IMR-90 (cell line): ENCODE data around the gene CD300LG. TPM values are rescaled to one million over a fixed set of nuclear protein-coding genes. Genes with fewer than 3 reads are reported as not detected.

Experiments used
- ATAC-seq: fragments of 200-7000 bp; cut with Tn5 transposase; 2 replicates; pipeline ENCODE4 v1.9.1; 2020; ENCODE audit warnings: low read depth, mild to moderate bottlenecking, moderate library complexity
- BruUV-seq: library from RNA; stranded (reverse); fragments of 400-500 nt; replicated peaks from 2 replicates; lab custom pipeline; 2021; lab: Mats Ljungman, UMichigan
- CTCF ChIA-PET: fragments of 300-600 bp; formaldehyde crosslinking; extraction: SDS; loops from one replicate; lab custom pipeline; 2021; ENCODE audit warnings: antibody characterized with exemption; lab: Yijun Ruan, JAX
- POLR2A ChIA-PET: fragments of 300-600 bp; sonication (Branson Sonifier 250); formaldehyde crosslinking; loops from one replicate; lab custom pipeline; 2022; ENCODE audit warnings: antibody characterized with exemption; ENCODE audit not compliant: unreplicated experiment; lab: Charles Lee
- DNase-seq: peaks from one replicate; pipeline ENCODE4 v3.0.0; 2013
- H2AFZ ChIP-seq: replicated peaks from 2 replicates; pipeline ENCODE3; 2013; ENCODE audit warnings: low read length, mild to moderate bottlenecking; ENCODE audit not compliant: poor library complexity
- H2AK5ac ChIP-seq: 2 replicates; pipeline ENCODE4 v1.6.1; 2013; ENCODE audit warnings: low read depth, low read length, inconsistent platforms
- H2AK9ac ChIP-seq: replicated peaks from 2 replicates; pipeline ENCODE3; 2013; ENCODE audit warnings: mild to moderate bottlenecking, low read depth, low read length, moderate library complexity; ENCODE audit not compliant: poor library complexity
- H2BK120ac ChIP-seq: 2 replicates; pipeline ENCODE4 v1.6.1; 2013; ENCODE audit warnings: low read depth, low read length, inconsistent platforms
- H2BK15ac ChIP-seq: 3 replicates; pipeline ENCODE4 v1.6.1; 2013; ENCODE audit warnings: low read depth, low read length, inconsistent platforms
- H2BK20ac ChIP-seq: 2 replicates; pipeline ENCODE4 v1.6.1; 2013; ENCODE audit warnings: low read depth, mild to moderate bottlenecking, inconsistent platforms, low read length, moderate library complexity
- H2BK5ac ChIP-seq: 2 replicates; pipeline ENCODE4 v1.6.1; 2013; ENCODE audit warnings: mild to moderate bottlenecking, low read depth, low read length, inconsistent platforms; ENCODE audit not compliant: poor library complexity, severe bottlenecking
- H3K14ac ChIP-seq: replicated peaks from 2 replicates; pipeline ENCODE4 v1.6.1; 2013; ENCODE audit warnings: low read depth, low read length, inconsistent platforms
- H3K18ac ChIP-seq: 2 replicates; pipeline ENCODE4 v1.6.1; 2013; ENCODE audit warnings: low read depth, low read length, control low read depth
- H3K23ac ChIP-seq: 2 replicates; pipeline ENCODE4 v1.6.1; 2013; ENCODE audit warnings: low read depth, low read length, inconsistent platforms
- H3K27ac ChIP-seq: 2 replicates; pipeline ENCODE4 v1.5.1; 2013; ENCODE audit warnings: mild to moderate bottlenecking, control low read depth, low read length; ENCODE audit not compliant: insufficient read depth
- H3K27me3 ChIP-seq: 2 replicates; pipeline ENCODE4 v1.6.1; 2013; ENCODE audit warnings: low read length; ENCODE audit not compliant: control insufficient read depth, insufficient read depth
- H3K36me3 ChIP-seq: 2 replicates; pipeline ENCODE4 v1.6.1; 2013; ENCODE audit warnings: low read length, mixed read lengths; ENCODE audit not compliant: control insufficient read depth, insufficient read depth
- H3K4ac ChIP-seq: 2 replicates; pipeline ENCODE4 v1.6.1; 2013; ENCODE audit warnings: low read depth, low read length, inconsistent platforms
- H3K4me1 ChIP-seq: 2 replicates; pipeline ENCODE4 v1.6.1; 2013; ENCODE audit warnings: low read length, mixed read lengths; ENCODE audit not compliant: control insufficient read depth, insufficient read depth
- H3K4me2 ChIP-seq: 2 replicates; pipeline ENCODE4 v1.6.1; 2013; ENCODE audit warnings: low read depth, mild to moderate bottlenecking, control low read depth, low read length, moderate library complexity
- H3K4me3 ChIP-seq: 2 replicates; pipeline ENCODE4 v1.5.1; 2013; ENCODE audit warnings: low read depth, mild to moderate bottlenecking, control low read depth, low read length, moderate library complexity; ENCODE audit not compliant: insufficient read depth
- H3K56ac ChIP-seq: 2 replicates; pipeline ENCODE4 v1.6.1; 2013; ENCODE audit warnings: low read length, inconsistent platforms; ENCODE audit not compliant: insufficient read depth; ENCODE audit errors: extremely low read depth
- H3K79me1 ChIP-seq, 2 experiments: 2 replicates each; pipeline ENCODE4 v1.6.1; 2013; ENCODE audit warnings: low read length in 2 of 2, inconsistent platforms in 1 of 2, low read depth in 1 of 2
- H3K9ac ChIP-seq: 2 replicates; pipeline ENCODE4 v1.6.1; 2013; ENCODE audit warnings: low read depth, low read length, control low read depth
- H3K9me1 ChIP-seq: 2 replicates; pipeline ENCODE4 v1.6.1; 2013; ENCODE audit warnings: low read length, inconsistent platforms; ENCODE audit not compliant: insufficient read depth
- H3K9me3 ChIP-seq: 2 replicates; pipeline ENCODE4 v1.6.1; 2013; ENCODE audit warnings: low read length; ENCODE audit not compliant: control insufficient read depth, insufficient read depth
- H4K20me1 ChIP-seq: 2 replicates; pipeline ENCODE4 v1.6.1; 2013; ENCODE audit warnings: low read length, inconsistent platforms; ENCODE audit not compliant: insufficient read depth
- H4K5ac ChIP-seq: 2 replicates; pipeline ENCODE4 v1.6.1; 2013; ENCODE audit warnings: mild to moderate bottlenecking, low read depth, low read length, control low read depth
- H4K8ac ChIP-seq, 2 experiments: 2 replicates each; pipeline ENCODE4 v1.6.1; 2013; ENCODE audit warnings: low read depth in 2 of 2, low read length in 2 of 2, control low read depth in 1 of 2, inconsistent platforms in 1 of 2
- H4K91ac ChIP-seq: 2 replicates; pipeline ENCODE4 v1.6.1; 2013; ENCODE audit warnings: low read depth, low read length, inconsistent platforms; ENCODE audit not compliant: insufficient read depth
- CTCF ChIP-seq: conservative IDR thresholded peaks from 2 replicates; pipeline ENCODE4 v1.5.1; 2012; ENCODE audit warnings: mild to moderate bottlenecking, low read depth, low read length, improper control_type of control experiment
- WGBS, 2 experiments: methylation state at CpG; one replicate each; pipeline versions ENCODE4 v1.1.5 to v1.1.7; 2013; ENCODE audit warnings: missing lambda C conversion rate in 2 of 2; ENCODE audit not compliant: insufficient read length in 1 of 2; ENCODE audit errors: extremely low coverage in 2 of 2; 5-methylcytosine and 5-hydroxymethylcytosine counted together
- dilution Hi-C: fragments of 300-500 bp; cut with HindIII; formaldehyde crosslinking; loops from one replicate; pipeline ENCODE4 v1.14.3; 2018; ENCODE audit warnings: low sequenced_read_pairs; ENCODE audit not compliant: unreplicated experiment
- in situ Hi-C: fragments of 300-500 bp; cut with MboI; formaldehyde crosslinking; loops from 3 replicates; pipeline ENCODE4 v1.14.3; 2019; ENCODE audit warnings: low sequenced_read_pairs, inconsistent platforms, mixed read lengths
- intact Hi-C: fragments of 100-400 bp; cut with micrococcal nuclease; formaldehyde crosslinking; loops from 2 replicates; pipeline ENCODE4 v1.10.0; 2022
- polyA plus RNA-seq, 3 experiments: library from polyadenylated mRNA; depleted of rRNA; stranded (reverse); fragments of >200 nt; gene quantifications; 2 replicates each; pipeline ENCODE4 v1.2.3, GENCODE V29; 2012; ENCODE audit warnings: low replicate concordance in 1 of 3
- total RNA-seq: library from RNA; depleted of rRNA; stranded (reverse); fragments of >200 nt; gene quantifications from 2 replicates; pipeline ENCODE4 v1.2.3, GENCODE V29; 2012

CD300LG gene
- total and polyA plus RNA-seq, 2 of the 4 experiments (the other 2 are of a cell fraction), result not detected

- Histone ChIP-seq H3K9me1 (no peaks in the 10 kb centered on the region), H3K9ac (no peak overlapping the region), H3K27me3 (peaks cover 83% of the 10 kb centered on the region), H4K5ac (no peak overlapping the region), H4K91ac (no peak overlapping the region), H3K36me3 (no peaks in the 10 kb centered on the region), H3K4me3 (no peak overlapping the region), H2AFZ (no peak overlapping the region), H3K4ac (no peak overlapping the region), H3K18ac (no peak overlapping the region), H3K9me3 (no peaks in the 10 kb centered on the region), H3K23ac (no peak overlapping the region), H4K20me1 (no peaks in the 10 kb centered on the region), H2BK15ac (no peak overlapping the region), H3K27ac (no peak overlapping the region), H2AK5ac (no peak overlapping the region), H2AK9ac (no peak overlapping the region), H4K8ac (no peak overlapping the region), H3K14ac (no peak overlapping the region), H3K79me1 (no peaks in the 10 kb centered on the region), H2BK120ac (no peak overlapping the region), H3K4me2 (no peak overlapping the region), H2BK5ac (no peak overlapping the region), H3K4me1 (no peaks in the 10 kb centered on the region), H2BK20ac (no peak overlapping the region), H3K56ac (no peak overlapping the region)
- 83% methylated on average over 2 of the region's 8 CpGs; no CpG with 5 or more reads in 1 of the 2 experiments for WGBS, 2 experiments
- CTCF ChIA-PET, result interaction anchor here (4.2 kb wide), 1 partner anchor 8 kb away, joined by 21 read pairs; no protein-coding TSS in a partner anchor
- DNase-seq (no peak), ATAC-seq (no peak)
- TF ChIP-seq CTCF, result no peak
- BruUV-seq, result no TSS peak
- dilution Hi-C loops, result no loop called here
- intact Hi-C loops, result no loop called here
- in situ Hi-C loops, result no loop called here
- POLR2A ChIA-PET, result no interaction called here
These were observed 7.5 kb downstream of the CD300LG start for GRCh38 chr17:43854498-43854897.
